GM12891 (cell line): ENCODE measurements around the gene MAP2K7.

ENCODE experiments used
- PAX5 ChIP-seq: IDR thresholded peaks from 2 replicates; pipeline ENCODE4 v1.6.1; 2011; ENCODE audit warnings: low read length, moderate library complexity, mild to moderate bottlenecking; ENCODE audit not compliant: insufficient read depth, severe bottlenecking
- POLR2A ChIP-seq: IDR thresholded peaks from 2 replicates; pipeline ENCODE4 v1.6.1; 2011; ENCODE audit warnings: low read depth, low read length, control low read depth
- POLR2AphosphoS5 ChIP-seq: IDR thresholded peaks from 2 replicates; pipeline ENCODE4 v1.6.1; 2011; ENCODE audit warnings: low read depth, low read length, control low read depth
- POU2F2 ChIP-seq: IDR thresholded peaks from 2 replicates; pipeline ENCODE4 v1.6.1; 2011; ENCODE audit warnings: low read depth, mild to moderate bottlenecking, control low read depth, low read length, moderate library complexity
- SPI1 ChIP-seq: IDR thresholded peaks from 2 replicates; pipeline ENCODE4 v1.6.1; 2011; ENCODE audit warnings: low read depth, low read length, control low read depth
- TAF1 ChIP-seq: IDR thresholded peaks from 2 replicates; pipeline ENCODE4 v1.6.1; 2011; ENCODE audit warnings: low read depth, low read length, control low read depth

- TF ChIP-seq POLR2AphosphoS5, result no peak
- no peak for TF ChIP-seq POLR2A
- TF ChIP-seq SPI1, result no peak
- no peak for TF ChIP-seq PAX5
- TF ChIP-seq TAF1, result no peak
- TF ChIP-seq POU2F2, result no peak
Measured at GRCh38 chr19:7953060-7953459, 49.4 kb downstream of the MAP2K7 start.
